Activated CD8-positive, alpha-beta memory T cell treated with anti-CD3 and anti-CD28 coated beads, Interleukin-2, amount 50 U/mL, for 24 hours (primary cell): ENCODE data around the gene CRY2.

Experiments
- DNase-seq: peaks from one replicate; pipeline ENCODE4 v3.0.0-alpha.2; 2020; ENCODE audit errors: extremely low read depth

The CRY2 gene

DNA sequence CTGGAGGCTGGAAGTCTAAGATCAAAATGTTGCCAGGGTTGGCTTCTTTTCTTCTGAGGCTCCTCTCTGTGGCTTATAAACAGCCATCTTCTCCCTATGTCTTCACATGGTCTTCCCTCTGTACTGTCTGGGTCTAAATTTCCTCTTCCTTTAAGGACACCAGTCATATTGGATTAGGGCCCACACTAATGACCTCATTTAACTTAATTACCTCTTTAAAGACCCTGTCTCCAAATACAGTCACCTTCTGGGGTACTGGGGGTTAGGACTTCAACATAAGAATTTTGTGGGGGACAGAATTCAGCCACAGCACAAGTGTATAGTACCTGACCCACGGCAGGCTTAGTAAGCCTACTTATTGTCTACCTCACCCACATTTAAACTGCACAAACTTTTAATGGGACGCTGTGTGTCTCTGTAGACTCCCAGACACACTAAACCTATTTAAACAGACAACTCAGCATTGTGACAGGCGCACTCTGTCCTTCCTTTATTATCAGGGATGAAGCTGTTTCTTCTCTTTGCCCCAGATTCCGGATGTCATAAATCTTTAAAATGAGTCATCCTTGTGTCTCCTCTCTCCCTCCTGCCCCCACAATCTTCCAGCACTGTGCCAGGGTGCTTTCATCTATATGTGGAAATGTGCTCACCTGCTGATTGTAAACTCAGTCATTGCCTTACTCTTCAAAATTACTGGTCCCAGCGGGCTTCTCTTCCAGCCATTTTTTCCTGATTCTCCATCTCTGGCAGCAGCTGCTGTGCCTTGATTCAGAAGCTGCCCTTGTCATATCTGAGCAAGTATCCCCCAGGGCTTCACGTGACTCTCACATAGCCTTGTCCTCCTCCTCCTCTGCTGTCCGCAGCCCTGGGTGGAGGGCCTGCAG lies 32.8 kb downstream of the CRY2 start:
- no peak for DNase-seq

DNA sequence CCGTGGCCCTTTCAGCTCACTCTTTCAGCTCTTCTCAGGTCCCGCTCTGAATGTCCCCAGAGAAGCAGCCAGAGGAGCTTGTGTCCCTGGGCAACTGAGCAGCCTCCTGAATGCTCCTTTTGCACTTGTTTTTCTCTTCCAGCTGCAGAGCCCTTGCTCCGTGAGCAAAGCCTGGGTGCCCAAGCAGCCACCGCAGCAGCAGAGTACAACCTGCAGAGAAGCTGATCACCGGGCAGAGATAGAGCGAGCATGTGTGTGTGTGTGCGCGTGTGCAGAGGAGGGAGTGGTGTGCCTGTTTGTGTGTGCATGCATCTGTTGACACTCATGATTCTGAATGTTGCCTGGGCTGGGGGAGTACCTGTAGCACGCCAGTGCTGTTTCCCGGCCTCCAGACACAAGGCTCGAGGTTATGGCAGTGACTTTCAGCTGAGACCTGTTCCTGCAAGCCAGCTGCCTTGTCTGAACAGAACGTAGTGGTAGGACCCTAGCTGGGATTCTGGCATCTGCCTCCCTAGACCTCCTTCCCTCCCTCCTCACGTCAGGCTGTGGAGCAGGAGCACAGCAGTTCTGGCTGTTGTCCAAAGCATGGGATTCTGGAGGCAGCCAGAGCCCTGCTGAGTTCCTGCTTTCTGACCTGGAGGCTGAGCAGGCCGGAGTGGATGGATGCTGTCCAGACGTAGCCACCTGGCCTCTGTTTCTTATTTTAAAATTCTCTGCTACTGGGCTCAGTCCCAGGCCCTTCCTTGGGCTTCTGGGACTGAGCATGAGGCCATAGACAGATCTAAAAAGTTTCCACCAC lies 33.7 kb downstream of the CRY2 start:
- no peak for DNase-seq

GRCh38 chr11:45881708-45882368 lies 34.6 kb downstream of the CRY2 start:
- no peak for DNase-seq

GRCh38 chr11:45884596-45885185 lies 37.4 kb downstream of the CRY2 start:
- DNase-seq, result no peak

- no peak for DNase-seq
Measured at GRCh38 chr11:45885274-45885920, 38.1 kb downstream of the CRY2 start, which contains the start of gene MAPK8IP1. MAPK8IP1 (plus strand) TSS chr11:45885651; CDS start chr11:45885821, 170 bp downstream.

- DNase-seq, result no peak
Measured at GRCh38 chr11:45885921-45886721, 38.8 kb downstream of the CRY2 start.

DNA sequence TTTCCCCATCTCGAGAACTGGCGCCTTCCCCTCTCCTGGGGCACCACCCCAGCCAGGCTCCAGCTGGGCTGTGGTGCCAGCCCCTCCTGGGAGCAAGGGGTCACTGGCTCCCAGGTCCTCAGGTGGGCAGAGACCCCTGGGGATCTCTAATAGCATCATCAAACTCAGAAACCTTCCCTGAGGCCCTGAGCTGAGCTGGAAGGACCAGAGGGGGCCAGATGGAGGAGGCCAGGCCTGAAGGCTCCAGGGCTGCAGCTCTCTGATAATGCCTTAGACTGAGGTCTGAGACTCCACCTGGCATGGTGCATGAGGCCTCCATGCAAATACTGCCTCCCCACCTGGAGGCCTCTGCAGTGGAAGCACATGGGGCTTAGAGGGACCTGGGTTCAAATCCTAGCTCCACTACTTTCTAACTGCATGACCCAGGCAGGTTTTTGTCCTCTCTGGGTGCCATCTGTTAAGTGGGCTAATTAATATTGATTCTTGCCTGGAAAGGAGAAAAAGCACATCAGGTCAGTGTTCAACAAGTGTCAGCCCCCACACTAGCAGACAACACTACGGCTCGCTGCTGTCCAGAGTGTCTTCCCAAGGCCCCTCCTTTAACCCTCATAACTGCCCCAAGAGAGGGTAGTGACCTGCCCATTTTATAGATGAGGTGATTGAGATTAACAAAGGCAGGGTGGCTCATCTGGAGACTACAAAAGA lies 39.7 kb downstream of the CRY2 start:
- DNase-seq, result no peak

GRCh38 chr11:45887587-45887986 lies 40.3 kb downstream of the CRY2 start:
- DNase-seq, result no peak

DNA sequence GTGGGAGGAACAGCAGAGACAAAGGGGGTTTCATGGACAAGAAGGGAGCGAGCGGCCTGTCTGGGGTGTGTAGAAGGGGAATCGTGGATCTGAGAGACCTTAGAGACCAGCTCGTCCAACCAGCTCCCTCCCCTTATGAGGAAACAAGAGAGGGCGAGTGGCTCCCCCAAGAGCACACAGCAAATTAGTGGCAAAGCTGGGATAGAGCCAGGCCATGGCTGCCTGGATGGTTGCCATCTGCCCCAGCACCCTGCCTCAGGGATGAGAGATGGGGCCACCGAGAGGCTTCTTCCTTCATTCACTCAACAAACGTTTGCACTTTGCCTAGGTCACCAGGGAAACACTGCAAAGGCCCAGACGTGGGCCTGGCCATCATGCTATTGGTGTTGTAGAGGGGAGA lies 42.3 kb downstream of the CRY2 start:
- no peak for DNase-seq

- no peak for DNase-seq
Measured at GRCh38 chr11:45889966-45890365, 42.7 kb downstream of the CRY2 start.

- no peak for DNase-seq
Measured at GRCh38 chr11:45890886-45891550, 43.7 kb downstream of the CRY2 start.

- no peak for DNase-seq
Measured at GRCh38 chr11:45892856-45893255, 45.6 kb downstream of the CRY2 start.

DNA sequence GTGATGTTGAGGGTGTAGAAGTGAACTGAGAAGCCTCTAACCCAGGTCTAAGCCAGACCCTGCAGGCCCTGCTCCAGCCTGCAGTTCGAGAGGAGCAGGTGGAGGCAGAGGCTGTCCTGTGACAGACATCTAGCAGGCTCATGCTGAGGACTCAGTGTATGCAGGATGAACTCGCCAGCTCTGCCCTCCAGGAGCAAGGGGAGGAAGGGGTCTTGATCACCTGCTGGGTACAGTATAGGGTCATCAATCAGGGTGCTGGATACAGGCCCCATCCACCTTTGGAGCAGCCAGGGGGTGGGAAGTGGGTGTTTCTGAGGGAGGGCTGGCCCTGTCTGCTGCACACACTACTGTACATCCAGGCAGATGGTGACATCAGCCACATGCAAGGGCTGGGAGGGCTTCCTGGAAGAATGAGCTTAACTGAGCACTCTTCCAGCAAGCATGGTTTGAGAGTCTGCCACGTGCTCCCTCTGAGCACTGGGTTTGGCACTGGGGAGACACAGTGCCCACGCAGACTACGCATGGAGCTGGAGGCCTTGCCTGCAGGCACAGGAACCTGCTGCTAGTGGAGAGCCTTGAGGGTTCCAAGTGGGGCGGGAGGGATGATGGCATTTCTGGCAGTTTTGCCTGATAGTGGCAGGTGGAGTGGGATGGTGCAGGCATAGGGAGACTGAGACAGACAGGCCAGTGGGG lies 47.4 kb downstream of the CRY2 start:
- DNase-seq, result no peak

DNA sequence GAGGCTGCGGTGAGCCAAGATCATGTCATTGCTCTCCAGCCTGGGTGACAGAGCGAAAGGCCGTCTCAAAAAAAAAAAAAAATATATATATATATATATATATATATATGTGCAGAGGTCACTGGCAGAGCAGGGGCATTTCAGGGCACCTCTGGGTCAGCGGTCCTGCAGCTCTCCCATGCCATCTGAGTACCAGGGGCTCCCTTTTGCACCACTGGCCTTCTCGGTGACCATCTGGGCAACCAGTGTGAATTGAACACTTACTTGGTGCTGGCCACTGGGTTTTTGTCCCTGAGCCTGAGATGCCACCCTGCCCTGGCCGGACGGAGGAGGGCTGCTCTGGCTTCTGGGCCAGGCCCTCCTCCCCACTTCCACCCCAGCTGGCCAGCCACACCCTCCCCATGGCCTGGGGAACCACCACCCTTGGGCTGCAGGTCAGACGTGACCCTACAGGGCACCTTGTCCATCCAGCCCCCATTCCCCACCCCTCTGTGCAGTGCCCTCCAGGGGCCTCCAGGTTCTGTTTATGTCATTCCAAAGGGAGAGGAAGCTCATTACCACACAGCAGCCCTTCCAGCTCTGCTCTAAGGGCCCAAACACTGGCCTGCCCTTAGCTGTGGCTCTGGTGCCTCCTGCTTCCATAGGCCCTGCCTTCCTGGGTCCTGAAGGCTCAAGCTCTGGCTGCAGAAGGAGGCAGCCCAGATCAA lies 48.4 kb downstream of the CRY2 start:
- no peak for DNase-seq

DNA sequence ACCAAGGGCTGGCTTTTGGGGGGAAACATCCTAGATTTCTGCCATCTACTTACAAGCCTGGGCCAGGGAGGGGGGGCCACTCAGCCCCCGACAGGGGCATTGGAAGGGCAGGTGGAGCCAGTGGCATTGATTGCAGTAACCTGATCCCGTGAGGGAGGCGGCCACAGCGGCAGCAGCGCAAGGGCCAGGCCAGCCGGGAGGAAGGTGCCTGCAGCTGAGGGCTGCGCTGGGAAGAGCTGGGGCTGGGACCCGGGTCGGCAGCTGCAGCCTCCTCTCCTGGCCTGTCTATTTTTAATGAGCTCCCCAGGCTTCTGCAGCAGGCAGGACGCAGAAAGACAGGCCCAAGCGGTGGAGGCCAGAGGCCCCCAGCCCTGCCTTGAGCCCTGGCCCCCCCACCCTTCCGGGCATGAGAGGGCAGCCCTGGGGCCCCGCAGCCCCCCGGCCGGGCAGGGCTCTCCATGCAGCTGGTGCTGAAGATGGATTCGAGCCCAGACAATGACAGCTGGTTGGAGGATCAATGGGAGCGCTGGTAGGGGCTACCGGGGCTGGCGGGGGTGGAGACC lies 49.2 kb downstream of the CRY2 start:
- DNase-seq, result no peak

GRCh38 chr11:45897556-45897955 lies 50.3 kb downstream of the CRY2 start:
- DNase-seq, result no peak

- no peak for DNase-seq
Measured at GRCh38 chr11:45899086-45899447, 51.8 kb downstream of the CRY2 start.
